GM18907 (cell line): ENCODE data around the gene GTF3C2.

ENCODE experiments used
- ATAC-seq: cut with Tn5 transposase; IDR thresholded peaks from one replicate; pipeline ENCODE4 v1.9.1; 2021; ENCODE audit warnings: mild to moderate bottlenecking, moderate library complexity; ENCODE audit not compliant: unreplicated experiment

The GTF3C2 gene

GRCh38 chr2:27298391-27299080 is 58.0 kb downstream of the GTF3C2 start:
- ATAC-seq, result no peak

- no peak for ATAC-seq
These were observed 59.4 kb downstream of the GTF3C2 start for GRCh38 chr2:27297195-27297594.

GRCh38 chr2:27296481-27296880 is 60.1 kb downstream of the GTF3C2 start:
- ATAC-seq, result no peak

- ATAC-seq, result no peak
These were observed 61.6 kb downstream of the GTF3C2 start for GRCh38 chr2:27294928-27295327.

- ATAC-seq, result no peak
These were observed 64.7 kb downstream of the GTF3C2 start for GRCh38 chr2:27291865-27292264.

- no peak for ATAC-seq
These were observed 66.0 kb downstream of the GTF3C2 start for GRCh38 chr2:27290549-27290948.

- ATAC-seq, result no peak
These were observed 68.0 kb downstream of the GTF3C2 start for GRCh38 chr2:27288610-27289009.

GRCh38 chr2:27285481-27285880 is 71.1 kb downstream of the GTF3C2 start:
- ATAC-seq, result no peak

- ATAC-seq, result no peak
These were observed 71.6 kb downstream of the GTF3C2 start for GRCh38 chr2:27284996-27285395.

GRCh38 chr2:27282892-27283291 is 73.7 kb downstream of the GTF3C2 start:
- ATAC-seq, result no peak

GRCh38 chr2:27281855-27282559 is 74.6 kb downstream of the GTF3C2 start, which contains the start of gene TRIM54:
Gene TRIM54 (plus strand): TSS chr2:27282429. CDS start chr2:27282732, 303 bp downstream.
- ATAC-seq, result no peak

GRCh38 chr2:27281442-27281841 is 75.1 kb downstream of the GTF3C2 start:
- no peak for ATAC-seq

- no peak for ATAC-seq
These were observed 75.7 kb downstream of the GTF3C2 start for GRCh38 chr2:27280826-27281225.

- no peak for ATAC-seq
These were observed 78.6 kb downstream of the GTF3C2 start for GRCh38 chr2:27278010-27278409.
